ENCODE measurements around the gene NCAM1.
"Not testable (repeated sequence)": the region's sequence is repeated elsewhere in the genome, so short reads cannot be mapped to it uniquely, and the experiment has no call there.

The NCAM1 gene

DNA sequence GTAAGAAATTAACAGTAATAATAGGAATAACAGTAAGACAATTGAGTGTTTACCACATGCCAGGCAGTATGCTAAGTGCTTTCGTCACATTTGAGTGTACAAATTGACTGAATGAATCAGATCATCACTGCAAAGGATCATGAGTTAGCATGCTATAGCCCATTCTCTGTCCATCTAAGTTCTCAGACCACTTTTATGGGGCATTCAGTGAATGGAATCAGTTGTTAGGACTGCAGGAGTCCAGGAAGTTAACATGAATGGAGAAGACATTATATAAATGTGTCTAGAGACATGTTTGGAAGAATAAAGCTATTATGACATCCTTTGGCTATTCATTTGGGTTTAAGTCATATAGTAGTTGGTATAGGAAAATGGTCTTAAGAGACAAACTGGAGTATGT is 59.9 kb downstream of the NCAM1 start:
- DNase-seq (ENCODE audit: low read depth, low spot score): no peak

- no peak for DNase-seq (ENCODE audit: low read depth, low spot score)
These were observed 61.0 kb downstream of the NCAM1 start for GRCh38 chr11:113022262-113022661.

DNA sequence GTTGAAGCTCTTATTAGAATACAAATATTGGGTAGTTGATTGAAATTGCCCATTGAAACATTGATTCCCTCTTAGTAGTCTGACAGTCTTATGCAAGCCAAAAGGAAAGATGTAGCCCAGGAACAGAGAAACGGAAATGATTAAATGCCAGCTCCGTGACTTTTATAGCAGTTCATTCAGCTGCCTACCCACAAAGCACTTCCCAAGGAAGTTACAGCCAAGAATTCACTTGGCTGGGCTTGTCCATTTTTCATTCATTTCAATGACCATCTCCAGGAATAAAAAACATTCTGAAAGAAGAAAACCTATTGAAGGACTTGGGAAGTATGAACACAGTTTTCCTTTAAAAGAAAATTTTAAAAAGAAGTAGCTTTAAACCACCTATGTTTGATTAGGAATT is 62.0 kb downstream of the NCAM1 start:
- peak; percentile 63 for DNase-seq (ENCODE audit: low read depth, low spot score)

- no peak for DNase-seq (ENCODE audit: low read depth, low spot score)
These were observed 62.8 kb downstream of the NCAM1 start for GRCh38 chr11:113023986-113024385.

GRCh38 chr11:113026778-113027177 is 65.6 kb downstream of the NCAM1 start:
- no peak for DNase-seq (ENCODE audit: low read depth, low spot score)

- peak; percentile 13 for DNase-seq (ENCODE audit: low read depth, low spot score)
These were observed 73.4 kb downstream of the NCAM1 start for GRCh38 chr11:113034576-113034975.

DNA sequence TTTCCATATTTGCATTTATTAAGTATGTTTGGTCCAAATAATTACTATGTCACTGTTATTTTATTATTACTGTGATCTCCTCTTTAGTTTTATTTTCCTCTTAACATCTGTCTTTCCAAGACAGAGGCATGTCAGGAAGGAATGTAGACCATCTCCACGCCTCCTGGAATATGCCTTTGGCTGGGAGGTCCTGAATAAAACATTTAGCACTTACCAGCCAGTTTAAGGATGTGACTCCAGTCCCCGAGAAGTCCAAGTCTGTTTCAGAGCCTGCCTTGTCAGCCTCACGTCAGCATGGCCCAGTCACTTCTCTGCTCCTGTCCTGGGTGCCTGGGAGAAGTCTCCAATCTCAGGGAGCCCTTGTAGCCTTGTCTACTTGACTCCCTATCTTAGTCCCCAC is 74.5 kb downstream of the NCAM1 start:
- no peak for DNase-seq (ENCODE audit: low read depth, low spot score)

DNA sequence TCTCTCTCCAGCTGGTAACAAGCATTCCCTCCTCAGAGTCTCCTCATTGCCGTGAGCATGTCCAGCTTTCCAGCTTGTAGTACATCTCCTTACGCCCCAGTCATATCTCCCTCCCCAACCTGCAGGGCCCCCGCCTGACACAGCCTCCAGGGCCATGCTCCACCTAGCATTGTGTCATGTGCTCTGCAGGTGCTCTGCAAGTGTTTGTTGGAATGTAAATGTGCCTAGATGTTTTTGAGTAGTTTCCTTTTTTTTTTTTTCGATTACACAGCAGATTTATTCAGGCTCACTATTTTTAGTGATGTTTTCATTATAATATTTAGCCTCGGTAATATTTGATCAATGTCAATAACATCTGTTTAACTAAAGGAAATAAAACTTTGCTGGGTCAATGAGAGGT is 82.5 kb downstream of the NCAM1 start:
- no peak for DNase-seq (ENCODE audit: low read depth, low spot score)

DNA sequence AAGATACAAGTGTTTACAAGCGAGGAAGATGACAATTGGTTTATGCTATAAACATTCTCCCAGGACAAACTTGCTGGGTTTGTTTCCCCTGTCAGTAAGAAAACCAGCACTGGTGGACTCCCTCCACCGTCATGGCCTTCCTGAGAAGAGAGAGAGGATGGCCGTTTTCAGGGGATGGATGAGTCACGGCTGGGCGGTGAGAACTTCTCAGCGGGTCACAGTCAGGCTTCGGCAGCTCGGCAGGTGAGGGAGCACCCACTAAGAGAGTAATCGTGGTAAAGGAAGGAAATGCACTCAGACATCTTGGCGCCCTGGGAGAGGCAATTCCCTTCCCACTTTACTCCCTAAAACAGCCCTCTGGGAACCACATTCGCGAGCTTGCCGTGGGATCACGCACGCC is 83.9 kb downstream of the NCAM1 start:
- DNase-seq (ENCODE audit: low read depth, low spot score): no peak

GRCh38 chr11:113046866-113047265 is 85.6 kb downstream of the NCAM1 start:
- DNase-seq (ENCODE audit: low read depth, low spot score): no peak

DNA sequence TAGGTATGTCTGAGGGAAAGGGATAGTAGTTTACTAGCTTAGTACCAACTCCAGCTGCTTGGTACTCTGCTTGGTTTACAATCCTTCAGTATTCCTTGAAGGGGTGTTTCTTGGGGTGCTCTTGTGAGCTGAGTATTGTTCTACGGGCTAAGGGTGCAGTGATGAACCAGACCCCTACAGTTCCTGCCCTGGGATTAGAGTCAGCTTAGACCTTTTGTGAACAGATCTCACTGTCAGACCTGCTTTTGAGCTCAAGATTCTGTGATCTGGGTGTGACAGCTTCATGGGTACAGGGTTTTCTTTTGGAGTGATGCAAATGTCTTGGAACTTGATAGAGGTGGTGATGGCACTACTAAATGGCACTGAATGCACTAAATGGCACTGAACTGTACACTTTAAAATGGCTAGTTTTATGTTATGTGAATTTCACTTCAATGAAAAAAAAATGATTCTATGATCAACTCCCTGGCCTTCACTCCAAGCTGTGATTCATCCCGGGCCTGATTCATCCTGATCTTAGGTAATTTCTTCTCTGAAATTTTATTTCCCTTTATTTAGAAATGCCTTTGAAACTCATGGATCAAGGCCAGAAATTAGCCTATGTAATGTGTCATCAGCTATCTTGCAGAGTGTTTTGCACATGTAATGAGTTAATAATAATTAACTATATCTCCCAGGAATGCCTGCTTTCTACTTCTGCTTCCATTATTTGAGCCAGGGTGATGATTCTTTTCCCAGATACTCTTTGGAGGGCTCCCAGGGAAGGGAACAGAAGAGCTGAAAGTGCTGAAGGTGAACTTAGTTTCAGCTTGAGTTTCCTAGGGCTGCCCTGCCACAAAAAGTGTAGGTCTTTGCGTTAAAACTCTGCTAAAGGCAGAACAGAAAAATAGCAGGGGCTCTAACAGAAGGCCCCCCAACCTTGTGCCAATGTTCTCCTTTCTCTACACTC is 87.9 kb downstream of the NCAM1 start:
- peak; percentile 29 for DNase-seq (ENCODE audit: low read depth, low spot score)

GRCh38 chr11:113053042-113053441 is 91.8 kb downstream of the NCAM1 start:
- DNase-seq (ENCODE audit: low read depth, low spot score): not testable (repeated sequence)

DNA sequence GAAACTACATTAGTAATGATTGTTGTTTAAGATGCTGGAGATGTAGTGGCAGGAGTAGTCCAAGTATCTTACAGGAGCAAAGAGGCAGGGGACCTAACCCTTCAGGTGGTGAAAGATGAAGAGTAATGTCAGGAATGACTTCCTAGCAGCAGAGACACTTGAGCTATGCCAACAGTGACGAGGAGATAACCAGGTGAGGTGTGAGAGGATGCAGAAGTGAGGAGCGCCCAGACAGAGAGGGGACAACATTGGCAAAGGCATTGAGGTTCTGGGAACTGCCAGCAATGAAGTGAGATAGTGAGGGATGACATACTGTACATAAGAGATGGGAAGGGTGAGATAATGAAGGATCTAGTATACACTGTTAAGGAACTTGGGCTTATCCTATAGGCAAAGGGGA is 95.8 kb downstream of the NCAM1 start:
- no peak for DNase-seq (ENCODE audit: low read depth, low spot score)

DNA sequence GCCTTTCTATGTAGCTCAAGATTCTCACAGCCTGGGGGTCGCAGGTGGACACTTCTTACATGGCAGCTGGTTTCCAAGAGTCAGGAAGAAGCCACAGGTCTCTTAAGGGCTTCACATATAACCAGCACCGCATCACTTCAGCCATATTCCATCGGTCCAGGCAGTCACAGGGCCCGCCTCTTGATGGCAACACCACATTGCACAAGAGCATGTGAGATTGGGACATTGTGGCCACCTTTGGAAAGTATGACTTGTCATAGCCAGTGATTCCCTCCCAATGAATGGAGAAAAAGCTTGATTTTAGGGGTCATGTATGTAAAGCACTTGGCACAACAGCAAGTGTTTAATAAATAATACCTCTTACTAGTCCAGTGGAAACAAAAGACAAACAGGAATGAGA is 98.3 kb downstream of the NCAM1 start:
- DNase-seq (ENCODE audit: low read depth, low spot score): no peak

DNA sequence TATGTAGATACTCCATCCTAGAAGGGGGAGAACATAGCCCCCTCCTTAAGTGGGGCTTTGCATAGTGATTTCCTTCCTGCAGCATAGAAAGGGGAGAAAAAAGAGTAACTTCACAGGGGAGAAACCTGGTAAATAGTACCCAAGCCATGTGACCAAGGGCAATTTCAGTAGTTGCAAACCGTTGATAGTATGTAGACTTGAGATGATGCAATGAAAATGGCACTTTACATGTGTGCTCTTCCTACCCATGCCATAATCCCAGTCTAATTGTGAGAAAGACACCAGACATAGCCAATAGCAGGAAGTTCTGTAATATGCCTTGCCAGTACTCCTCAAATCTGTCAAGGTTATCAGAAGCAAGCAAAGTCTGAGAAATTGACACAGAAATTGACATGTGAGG is 104.1 kb downstream of the NCAM1 start:
- no peak for DNase-seq (ENCODE audit: low read depth, low spot score)

DNA sequence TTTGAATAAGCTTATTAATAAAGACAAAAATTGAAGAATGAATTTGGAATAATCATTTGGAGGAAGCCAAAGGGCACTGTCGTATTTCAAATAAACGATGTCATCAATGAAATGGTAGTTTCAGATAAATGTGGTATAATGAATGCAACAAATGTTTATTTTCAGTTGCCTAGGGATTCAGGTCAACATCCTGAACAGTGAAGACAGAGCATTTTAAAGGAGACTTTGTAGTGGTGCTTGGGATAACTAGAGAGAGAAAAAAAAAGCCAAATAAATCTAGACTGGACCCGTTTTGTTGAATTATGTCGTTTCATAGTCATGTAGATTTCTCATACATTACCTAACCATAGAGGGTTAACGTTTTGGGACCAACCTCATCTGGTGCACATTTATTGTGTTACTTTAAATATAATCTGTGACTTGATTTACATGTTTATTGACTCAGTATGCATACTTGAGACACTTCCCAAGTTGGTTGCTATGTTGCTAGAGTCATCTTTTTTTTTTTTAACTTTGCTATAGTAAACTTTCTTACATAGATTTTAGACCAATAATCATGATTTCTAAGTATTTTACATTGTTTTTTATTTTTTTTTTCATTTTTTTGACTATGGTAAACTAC is 111.1 kb downstream of the NCAM1 start:
- DNase-seq (ENCODE audit: low read depth, low spot score): no peak

- peak; percentile 10 for DNase-seq (ENCODE audit: low read depth, low spot score)
These were observed 112.2 kb downstream of the NCAM1 start for GRCh38 chr11:113073290-113073953.

GRCh38 chr11:113075586-113076095 is 114.4 kb downstream of the NCAM1 start:
- DNase-seq (ENCODE audit: low read depth, low spot score): peak; percentile 4

- no peak for DNase-seq (ENCODE audit: low read depth, low spot score)
These were observed 116.2 kb downstream of the NCAM1 start for GRCh38 chr11:113077379-113077778.

DNA sequence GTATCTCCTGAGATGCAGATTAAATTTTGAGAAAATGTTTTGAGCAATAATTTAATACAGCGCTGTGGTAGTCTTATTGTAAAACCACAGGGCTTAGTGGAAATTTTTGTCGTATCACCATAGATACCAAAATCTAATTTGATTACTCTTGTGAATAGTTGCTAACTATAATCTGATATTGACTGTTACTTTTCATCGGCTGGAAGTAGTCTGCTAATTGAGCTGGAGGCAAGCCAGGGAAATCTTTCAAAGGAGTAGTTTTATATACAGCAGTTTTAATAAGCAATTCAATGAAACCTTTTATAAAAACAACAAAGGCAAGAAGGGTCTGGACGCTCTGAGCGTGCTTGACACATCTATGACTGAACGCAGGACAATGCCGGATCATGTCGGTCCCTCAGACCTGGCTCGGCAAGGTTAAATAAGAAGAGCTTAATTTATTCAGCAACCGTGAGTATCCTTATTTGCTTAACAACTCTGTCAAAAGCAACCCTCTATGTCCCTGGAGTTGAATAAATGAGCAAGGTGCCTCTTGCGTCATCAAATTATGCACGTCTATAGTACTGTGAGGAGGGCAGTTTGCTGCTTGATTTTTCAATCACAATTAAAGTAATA is 121.2 kb downstream of the NCAM1 start:
- peak; percentile 26 for DNase-seq (ENCODE audit: low read depth, low spot score)

GRCh38 chr11:113083571-113083970 is 122.4 kb downstream of the NCAM1 start:
- no peak for DNase-seq (ENCODE audit: low read depth, low spot score)

DNA sequence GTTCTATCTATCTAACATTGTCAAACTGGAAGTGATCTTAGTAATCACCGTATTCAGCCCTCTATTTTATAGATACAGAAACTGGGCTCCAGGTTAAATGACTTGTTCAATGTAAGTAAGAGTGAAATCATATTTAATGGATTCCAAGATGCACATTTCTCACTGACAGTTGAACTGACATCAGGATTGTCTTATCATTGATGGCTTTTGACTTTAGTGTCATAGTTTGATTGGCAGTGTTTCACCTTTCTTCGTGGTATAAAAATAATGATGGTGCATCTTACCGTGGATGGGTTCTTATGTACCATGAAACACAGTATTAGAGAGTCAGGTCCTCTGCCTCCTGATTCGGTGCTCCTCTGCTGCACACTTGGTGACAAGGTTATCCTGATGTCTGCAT is 123.1 kb downstream of the NCAM1 start:
- DNase-seq (ENCODE audit: low read depth, low spot score): no peak

Data from astrocyte of the hippocampus (primary cell).